ENCODE measurements around the gene STXBP3.

STXBP3 gene

DNA sequence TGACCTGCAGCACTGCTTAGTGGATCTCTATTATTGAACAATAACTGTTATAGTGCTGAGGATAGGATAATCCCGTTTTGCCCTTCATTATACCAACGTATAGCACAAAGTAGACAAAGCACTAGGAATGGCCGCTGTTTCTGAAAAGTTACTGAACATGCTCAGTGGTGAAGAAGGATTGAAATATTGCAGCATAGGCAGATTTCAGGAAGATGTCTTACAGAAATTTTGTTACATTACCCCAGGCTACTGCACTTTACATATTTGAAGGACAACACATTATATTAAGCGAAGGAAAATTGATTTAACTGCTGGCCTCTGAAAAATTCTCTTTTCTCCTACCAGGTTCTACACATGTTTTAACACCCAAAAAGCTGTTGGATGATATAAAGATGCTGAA lies 62.0 kb downstream of the STXBP3 start:
- no peak for DNase-seq

DNA sequence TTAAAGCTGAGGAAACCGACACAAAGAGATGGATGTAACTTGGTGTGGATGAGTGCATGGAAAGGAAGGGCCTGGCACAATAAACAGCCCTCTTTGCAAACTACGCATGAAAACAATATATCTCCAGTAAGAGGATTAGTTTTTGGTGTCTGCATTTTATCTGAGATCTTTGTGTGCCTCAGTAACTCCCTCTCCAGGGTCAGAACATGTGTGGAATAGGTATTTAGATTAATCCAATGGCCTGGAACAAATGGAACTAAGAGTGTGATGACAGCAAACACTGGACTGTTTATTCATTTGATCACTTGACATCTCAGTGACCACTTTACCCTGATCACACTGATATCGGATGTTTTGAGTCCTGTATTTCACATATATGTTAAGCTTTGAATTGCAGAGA lies 65.1 kb downstream of the STXBP3 start:
- DNase-seq = no peak

DNA sequence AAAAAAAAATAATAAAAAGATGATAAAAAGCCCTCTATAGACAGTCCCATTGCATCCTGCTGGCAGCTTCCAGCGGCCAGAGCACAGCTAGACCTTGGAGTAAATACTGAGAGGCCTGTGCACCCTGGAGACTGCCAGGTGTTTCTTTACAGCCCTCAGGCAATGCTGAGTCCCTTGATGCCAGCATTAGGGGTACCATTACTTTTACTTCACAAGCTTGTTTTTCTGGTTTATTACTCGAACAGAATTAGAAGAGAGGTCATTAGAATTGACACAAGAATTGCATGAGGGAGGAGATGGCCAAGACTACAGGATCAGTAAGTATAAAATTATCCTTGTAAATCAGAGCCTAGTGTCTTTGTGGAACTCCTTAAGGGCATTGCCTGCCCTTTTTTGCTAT lies 66.9 kb downstream of the STXBP3 start:
- DNase-seq = no peak

DNA sequence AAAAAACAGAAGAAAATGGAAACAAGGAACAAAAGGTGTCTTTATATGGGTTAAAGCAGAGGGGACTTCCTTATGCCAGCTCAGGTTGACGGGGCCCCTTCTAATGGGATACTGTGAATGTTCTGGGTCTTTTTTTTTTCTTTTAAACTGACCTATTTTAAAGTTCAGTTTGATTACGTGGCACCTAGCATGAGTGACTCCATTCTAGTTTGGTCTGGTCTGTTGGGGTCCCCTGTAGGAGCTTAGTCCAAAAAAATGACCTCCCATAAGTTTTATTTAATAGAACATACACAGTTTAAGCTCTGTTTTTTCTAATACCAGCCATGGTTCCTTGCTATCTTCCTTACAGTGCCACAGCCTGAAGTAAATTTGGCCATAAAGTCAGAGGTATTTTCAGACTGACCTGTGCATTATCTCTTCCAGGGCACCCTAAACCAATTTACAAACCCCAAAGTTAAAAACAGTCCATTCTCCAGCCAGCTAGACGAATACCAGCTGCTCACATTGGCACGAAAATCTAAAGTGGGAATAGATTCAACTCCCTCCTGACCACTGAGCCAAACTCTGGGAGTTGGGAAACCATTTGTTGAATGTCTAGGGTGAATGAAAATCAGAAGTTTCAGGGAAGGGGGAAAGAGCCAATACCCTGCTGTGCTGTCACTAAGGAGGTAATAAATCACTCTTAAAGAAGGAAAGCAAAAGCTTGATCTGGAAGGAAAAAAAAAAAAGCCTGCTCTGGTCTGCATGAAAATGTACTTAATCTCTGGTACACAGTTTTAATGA lies 68.1 kb downstream of the STXBP3 start:
- DNase-seq = no peak

DNA sequence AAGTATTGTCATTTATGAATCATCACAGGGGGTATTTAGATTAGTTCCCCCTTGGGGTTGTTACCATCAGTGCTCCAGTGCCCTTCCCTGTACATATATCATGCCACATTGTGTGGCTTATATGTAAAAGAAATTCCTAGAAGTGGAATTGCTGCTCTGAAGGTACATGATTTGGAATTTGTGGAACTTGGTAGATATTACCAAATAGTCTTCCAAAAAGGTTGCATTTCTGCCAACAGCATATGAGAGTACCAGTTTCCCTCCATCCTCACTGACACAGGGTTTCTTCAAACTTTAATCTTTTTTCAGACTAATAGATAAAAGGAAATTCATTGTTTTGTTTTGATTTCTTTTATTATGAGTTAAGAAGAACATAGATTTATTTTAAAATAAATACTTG lies 69.1 kb downstream of the STXBP3 start:
- no peak for DNase-seq

DNA sequence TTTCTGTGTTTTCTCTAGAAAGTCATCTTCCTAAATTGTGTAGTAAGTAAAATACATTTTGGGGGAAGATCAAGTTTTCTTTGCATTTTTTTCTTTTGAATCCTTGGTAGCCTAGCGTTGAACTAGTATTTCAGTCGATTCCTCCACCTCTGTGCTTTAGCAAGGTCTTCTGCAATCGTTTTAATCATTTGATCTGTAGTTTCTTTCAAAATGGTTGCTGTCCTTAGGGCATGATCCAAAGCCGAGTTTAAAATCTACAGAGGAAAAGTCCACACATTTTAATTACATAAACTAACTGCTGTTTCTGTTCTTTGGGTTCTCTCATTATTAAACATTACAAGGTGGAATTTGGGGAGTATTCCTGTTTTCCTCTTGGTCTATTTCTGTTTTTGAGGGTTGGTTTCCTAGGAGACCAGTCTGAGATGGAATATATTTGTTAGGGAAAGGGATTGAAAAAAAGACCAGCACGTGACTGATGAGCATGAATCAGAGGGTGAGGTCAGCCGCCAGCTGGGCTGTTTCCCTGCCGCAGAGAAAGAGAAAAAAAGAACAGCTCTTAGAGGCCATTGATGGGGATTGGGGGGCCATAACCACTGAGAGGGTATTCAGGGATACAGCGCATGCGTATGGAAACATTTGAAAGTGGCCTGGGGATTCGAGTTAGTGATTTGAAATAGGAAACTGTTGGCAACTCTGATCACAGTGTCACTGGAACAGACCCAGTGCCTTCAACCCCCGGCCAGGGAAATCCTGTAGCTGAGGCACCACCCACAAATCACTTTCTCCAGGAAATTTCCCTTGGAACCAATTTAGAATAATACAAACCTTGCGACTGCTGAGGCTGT lies 69.8 kb downstream of the STXBP3 start:
- peak; percentile 12 for DNase-seq

DNA sequence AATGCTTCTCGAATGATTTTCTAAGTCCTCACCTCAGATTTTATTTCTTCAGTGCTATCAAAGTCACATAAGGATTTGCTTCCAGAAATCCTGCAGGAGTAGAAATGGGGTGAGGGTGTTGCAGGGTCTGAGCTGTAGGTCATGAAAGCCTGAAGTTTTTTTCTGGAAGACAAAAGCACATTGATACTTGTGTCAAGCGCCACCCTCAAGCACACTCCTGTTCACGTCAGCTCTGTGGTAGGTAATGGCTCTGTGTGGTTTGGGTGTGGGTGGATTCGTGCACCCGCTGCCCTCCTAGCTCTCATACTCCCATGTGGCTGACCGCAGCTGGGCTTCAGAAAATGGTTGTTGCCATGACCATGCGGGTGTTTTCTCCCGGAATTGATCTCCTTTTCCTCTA lies 70.5 kb downstream of the STXBP3 start:
- no peak for DNase-seq

DNA sequence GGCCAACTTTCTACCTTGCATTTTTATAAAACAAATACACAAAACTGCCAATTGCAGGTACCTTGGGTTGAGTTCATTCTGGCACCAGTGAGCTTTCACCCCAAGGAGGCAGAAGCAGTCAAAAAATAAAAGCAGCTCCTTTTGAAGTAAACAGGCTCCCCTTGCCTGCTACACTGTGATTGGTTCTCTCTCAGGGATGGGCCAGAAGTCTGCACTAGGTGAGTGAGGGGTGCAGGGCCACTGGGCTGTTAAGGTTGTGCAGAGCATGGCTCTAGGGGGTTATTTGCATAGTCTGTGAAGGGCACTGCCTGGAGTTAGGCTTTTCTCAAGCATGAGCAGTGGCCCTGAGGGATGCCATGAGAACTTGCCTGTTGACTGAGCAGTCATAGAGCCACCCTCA lies 71.3 kb downstream of the STXBP3 start:
- DNase-seq = no peak

DNA sequence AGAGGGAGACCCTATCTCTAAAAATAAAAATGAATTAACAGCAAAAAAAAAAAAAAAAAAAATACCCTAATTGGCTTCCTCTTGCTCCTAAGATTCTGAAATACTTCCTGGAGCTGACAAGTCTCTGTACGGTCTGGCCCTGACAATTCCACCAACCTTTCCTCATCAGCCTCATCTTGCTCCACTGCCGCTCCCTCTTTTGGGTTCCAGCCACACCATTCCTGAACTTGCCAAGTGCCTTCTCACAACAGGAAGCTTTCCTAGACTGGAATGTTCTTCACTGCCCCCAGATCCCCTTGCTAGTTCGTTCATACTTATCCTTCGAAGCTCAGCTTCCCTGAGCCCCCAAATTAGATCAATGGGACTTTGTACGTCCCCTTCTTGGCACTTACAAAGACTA lies 73.4 kb downstream of the STXBP3 start:
- DNase-seq = no peak

DNA sequence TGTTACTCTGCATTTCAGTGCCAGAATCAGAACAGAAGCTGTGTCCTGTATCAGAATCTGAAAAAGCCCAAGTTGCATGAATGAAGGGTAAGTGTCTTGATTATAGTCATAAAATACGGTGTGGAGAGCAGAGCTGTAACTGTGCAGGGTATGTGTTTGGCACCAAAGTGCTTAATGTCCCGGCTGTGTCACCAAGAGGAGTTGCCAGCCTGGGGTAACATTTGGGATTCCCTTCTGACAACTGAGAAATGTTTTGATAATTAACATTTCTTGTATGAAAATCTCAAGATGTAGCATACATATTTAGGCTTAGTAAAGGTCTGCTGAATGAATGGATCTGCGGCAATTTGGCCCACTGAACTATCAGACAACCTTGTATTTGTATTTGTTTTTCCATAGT lies 77.2 kb downstream of the STXBP3 start:
- no peak for DNase-seq

DNA sequence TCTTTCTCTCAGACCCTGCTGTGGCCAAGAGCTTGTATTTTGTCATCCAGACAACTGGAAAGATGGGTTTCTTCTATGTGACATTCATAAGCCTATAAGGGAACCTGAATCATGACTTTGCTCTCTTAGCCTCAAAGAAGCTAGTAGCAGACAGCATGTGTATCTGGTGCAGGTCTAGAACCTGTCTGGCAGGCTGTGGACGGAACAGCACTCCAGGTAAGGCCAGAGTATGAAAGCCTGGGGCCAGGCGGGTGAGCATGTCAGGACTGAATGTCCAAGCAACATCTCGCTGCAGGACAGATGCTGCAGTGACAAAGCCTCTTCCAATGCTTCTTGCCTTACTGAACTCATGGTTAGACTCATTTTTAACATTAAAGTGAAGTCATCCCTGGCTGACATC lies 77.6 kb downstream of the STXBP3 start:
- DNase-seq = no peak

DNA sequence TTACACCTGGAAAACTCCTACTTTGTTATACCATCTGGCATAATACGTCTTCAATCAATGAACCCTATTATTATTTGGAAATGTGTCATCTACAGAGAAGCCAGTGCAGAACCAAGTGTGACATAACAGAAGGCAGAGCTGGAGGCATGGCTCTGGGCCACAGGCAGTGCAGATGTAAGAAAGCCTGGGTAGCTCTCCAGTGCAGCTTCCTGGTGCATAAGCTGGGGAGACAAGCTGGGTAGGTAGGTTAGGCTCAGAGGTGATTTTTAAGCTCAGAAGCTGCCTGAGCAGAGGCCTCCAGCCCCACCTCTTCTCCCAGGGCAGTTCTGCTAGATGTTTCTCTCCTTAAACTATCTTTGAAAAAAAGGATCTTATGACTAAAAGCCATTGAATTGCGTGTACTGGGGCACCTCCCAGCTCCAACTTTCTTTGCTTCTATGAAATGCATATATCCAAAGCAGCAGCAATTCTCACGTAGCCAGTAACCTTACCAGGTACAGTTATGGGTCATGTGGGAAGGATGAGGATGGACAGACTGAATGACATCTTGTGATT lies 79.7 kb downstream of the STXBP3 start:
- no peak for DNase-seq

DNA sequence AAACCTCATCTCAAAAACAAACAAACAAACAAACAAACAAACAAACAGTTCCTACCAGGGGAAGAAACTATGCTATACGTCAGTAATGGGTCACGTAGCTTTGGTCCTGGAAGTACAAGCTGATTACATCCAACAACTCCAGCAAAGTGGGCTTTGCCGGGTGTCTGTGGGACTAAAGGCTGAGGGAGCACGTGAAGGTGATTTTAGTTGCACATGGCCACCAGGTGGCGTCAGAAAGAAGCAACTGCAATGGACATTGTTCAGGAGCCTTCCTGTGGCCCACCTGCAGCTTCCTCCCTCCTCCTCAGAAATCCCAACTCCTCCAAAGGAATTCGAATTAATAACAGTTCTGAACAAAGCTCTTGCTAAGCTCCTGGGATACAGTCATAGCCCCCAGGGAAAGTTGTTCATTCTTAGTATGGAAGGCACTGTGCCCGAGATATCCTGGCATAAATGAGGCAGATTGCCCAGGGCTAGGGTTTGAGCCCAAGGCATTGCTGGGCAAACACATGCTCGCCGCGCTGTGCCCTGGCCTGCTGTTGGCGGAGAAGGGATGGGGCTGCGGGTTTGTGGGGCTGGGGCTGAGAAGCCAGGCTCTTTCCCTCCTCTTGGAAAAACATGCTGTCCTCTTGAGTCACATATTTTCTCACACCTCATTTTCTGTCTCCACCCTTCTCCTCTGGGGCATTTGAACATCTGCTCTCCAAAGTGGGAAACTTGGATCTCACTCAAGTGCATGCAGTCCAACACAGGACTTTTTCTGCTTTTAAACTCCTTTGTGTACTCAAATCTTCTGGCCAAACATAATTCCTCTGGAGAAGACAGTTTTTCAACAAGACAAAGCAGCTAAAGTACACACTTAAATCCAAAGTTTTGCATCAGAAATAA lies 81.8 kb downstream of the STXBP3 start:
- DNase-seq = peak; percentile 75

DNA sequence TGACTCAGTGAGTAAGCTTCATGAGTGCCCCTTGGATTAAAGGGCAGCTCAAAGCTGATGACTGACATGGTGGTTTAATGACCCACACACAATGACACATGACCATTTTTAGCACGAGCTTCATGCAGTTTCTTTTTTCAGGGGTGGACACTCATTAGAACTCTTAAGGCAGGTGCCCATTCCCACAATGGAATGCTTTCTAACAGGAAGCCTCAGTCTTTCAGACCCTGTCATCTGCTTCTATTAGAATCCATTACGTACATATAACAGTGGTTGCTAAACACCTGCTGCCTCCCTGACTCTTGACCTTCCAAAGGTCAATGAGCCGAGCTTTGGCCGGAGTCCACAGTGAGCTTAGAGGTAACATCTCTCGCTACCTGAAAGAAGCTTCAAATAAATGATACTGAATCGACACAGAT lies 83.0 kb downstream of the STXBP3 start:
- DNase-seq = no peak

DNA sequence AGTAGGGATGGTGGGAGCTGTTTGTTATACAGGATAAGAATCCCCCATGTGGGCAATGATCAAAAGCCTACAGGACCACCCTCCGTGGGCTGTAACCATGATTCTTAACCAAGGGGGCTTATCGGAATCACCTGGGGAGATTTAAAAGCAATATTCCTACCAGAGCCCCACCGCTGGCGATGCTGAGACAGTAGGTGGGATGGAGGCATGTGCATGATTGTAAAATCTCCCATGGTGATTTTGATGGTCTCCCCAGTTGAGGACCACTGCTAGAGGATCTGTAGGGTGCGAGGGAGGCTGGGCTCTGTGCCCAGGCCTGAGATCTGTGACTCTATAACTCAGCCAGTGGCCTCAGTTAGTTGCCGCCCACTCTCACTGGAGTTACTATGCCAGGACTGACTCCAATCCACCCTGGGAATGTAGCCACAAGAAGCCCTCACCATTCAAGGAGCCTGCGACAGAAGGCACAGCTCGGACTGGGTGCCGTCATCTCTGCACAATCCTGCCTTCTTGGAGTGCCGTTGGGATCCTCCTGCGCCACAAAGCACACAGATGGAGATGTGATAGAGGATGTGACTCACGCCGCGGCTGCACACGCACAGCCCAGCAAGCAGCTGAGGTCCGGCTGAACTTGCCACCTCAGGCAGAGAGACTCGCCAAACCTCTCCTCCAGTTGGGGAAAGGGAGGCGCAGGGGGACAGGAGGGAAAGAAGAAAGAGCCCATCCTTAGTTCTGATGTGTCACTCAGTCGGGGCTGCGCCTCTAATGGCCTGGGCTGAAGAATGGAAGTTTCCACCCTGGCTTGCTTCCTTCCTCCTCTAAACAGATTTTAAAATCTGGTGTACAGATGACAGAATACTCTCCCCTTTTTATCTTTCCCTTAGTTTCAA lies 83.9 kb downstream of the STXBP3 start:
- no peak for DNase-seq

DNA sequence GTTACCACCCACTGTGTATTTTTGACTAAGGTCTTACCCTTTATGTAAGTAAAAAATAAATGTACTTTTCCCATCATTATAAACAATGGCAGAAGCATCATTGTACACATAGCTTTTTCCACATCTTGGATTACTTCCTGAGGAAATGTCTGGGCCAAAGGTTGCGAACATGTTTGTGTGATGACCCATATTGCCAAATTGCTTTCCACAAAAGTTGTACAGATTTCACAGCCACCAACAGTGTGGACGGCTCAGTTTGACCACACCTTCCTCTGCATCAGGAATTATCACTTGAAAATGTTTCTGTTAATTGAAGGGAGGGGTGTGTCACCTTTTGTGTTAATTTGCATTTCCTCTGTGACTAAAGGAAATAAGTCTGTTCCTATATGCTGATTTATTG lies 84.8 kb downstream of the STXBP3 start:
- DNase-seq = no peak

DNA sequence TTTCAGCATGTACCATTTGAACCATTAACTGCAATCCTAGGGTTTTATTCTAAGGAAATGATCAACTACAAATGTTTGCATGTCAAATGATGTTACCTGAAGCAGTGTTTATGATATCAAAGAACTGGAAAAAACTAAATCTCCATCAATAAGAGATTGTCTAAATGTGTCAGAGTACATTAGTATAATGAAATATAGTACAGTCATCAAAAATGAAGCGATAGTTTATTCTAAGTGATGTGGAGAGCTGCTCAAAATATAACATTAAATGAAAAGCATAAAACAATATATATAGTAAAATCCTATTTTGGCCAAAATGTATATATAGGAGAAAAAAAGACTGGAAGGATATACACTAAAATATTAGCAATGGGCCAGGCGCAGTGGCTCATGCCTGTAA lies 86.5 kb downstream of the STXBP3 start:
- DNase-seq = no peak

DNA sequence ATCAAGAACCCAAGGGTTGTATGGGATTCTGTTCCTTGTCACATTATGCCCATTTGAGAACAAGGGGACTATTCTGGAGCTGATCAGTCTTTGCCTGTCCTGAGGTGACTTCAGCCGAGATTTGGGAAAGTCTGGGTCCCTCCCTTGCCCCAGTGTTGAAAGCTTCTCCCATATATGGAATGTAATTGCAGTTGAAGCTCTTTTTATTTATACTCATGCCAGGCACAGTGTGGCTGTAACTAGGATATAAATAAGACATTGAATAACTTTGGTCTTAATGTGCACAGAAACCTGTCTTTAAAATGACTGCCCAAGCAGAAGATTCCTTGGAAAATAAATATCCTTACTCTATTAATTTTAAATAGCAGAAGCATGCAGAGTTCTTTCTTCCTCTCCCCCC lies 95.2 kb downstream of the STXBP3 start:
- no peak for DNase-seq

DNA sequence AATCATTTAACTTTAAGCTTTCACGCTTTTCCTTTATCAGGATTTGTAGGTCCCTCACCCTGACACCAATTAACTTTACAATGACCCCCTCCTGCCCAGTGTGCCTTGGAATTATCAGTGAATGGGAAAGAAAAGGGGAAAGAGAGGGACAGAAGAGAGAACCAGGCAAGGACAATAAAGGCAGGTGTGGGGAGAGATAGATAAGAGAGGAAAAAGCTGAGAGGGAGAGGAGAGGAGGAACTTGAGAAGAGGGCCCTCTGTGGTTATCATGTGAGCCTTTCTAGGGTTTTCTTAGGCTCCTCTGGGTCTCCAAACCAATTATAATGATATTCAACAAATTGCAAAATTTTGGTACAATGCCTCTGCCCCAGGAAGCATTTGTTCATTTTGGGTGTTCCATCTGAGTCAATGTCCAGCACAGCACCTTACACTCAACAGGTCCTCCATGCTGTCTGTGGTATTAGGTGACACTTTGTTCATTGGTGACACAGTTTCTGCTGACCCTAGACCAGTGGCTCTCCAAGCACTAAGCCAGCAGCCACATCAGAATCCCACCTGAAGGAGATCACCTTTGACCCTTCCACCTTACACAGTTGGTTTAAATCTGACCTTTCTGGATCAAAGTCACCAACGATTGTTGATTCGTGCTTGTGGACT lies 96.2 kb downstream of the STXBP3 start:
- no peak for DNase-seq

DNA sequence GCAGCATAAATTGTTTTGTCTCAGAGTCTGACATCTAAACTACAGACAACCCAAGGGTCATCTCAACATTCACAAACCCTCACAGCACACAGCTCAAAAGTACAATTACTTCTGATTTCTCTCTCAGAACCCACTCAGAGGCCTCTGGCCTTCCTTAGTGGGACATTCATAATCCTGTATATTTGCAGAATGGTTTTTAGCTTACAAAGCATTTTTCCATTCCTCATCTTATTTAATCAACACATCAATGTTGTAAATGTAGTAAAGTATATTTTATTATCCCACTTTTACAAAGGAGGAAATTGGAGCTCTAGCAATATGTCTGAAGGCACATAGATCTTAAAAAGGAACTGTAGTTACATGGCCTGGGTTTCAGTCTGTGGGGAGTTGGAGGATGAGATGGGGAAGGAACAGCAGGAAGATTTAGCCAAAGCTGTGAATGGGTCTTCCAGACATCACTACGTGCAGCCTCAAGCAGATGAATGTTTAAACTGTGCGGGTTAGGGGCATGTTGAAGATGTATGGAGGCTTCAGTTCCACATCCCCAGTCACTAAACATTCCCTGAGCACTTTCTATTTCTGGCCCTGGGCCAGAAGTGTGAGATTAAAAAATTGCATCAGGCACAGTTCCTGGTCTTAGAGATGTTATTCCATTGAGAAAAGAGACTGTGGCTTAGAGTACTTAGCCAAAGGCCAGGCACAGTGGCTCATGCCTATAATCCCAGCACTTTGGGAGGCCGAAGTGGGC lies 97.1 kb downstream of the STXBP3 start:
- DNase-seq = no peak

DNA sequence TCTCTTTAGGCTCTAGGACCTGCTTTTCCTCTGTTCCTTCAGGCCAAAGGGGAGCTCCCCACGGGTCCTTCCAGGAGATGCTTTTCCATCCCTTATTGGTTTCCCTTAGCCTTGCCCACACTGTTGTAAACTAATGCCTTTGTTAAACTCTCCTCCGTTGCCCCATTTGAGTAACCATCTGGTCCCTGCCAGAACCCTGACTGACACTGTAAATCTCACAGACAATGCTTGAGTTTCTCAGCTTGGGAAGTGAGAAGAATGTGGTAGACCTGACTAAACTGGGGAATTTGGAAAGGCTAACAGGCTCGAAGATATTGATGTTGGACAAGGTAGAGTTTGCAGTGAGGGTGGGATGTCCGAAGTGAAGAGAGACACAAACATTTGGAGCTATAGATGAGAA lies 99.0 kb downstream of the STXBP3 start:
- DNase-seq = no peak
